Activated naive CD8-positive, alpha-beta T cell treated with anti-CD3 and anti-CD28 coated beads, Interleukin-2, amount 50 U/mL, for 24 hours (primary cell): ENCODE data around the gene DGKG.

ENCODE experiments used
- ATAC-seq: fragments of 150-1000 bp; cut with Tn5 transposase; one replicate; pipeline ENCODE4 v1.10.0; 2021
- DNase-seq: peaks from one replicate; pipeline ENCODE4 v3.0.0; 2021
- H3K27ac Mint-ChIP-seq: one replicate; pipeline ENCODE4 v1.8.0; 2021; ENCODE audit warnings: mild to moderate bottlenecking, mixed read lengths
- H3K27me3 Mint-ChIP-seq: one replicate; pipeline ENCODE4 v1.8.0; 2021; ENCODE audit warnings: mixed read lengths
- H3K36me3 Mint-ChIP-seq: one replicate; pipeline ENCODE4 v1.8.0; 2021; ENCODE audit warnings: low read depth, mixed read lengths
- H3K4me1 Mint-ChIP-seq: one replicate; pipeline ENCODE4 v1.8.0; 2021; ENCODE audit warnings: mixed read lengths
- H3K4me3 Mint-ChIP-seq: one replicate; pipeline ENCODE4 v1.8.0; 2021; ENCODE audit warnings: mild to moderate bottlenecking, moderate library complexity, mixed read lengths
- H3K9me3 Mint-ChIP-seq: one replicate; pipeline ENCODE4 v1.8.0; 2021; ENCODE audit warnings: mixed read lengths

Gene DGKG

DNA sequence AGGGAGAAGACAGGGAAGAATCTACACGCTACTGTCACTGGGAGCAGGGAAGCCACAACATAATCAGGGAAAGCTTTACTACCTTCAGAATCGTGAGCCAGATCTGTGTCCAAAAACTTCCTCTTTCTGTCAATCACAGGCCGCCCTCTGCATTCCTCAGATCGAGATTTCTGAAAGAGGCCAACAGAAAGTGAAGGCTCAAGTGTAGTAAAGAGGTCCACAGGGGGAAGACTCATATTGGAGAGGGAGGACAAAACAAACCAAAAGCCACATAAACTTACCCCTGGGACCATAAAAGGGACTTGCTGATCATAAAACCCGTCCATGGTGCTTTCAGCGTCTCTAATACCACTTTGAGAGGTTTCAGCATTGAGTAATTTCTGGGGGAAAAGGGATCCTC, 256.5 kb downstream of the DGKG start:
- Mint-ChIP-seq H3K27me3 (peaks cover 58% of the 10 kb centered on the region), H3K9me3 (no peaks in the 10 kb centered on the region), H3K27ac (no peak overlapping the region), H3K36me3 (peaks cover 3% of the 10 kb centered on the region), H3K4me1 (peaks cover 28% of the 10 kb centered on the region), H3K4me3 (no peak overlapping the region)
- ATAC-seq (no peak), DNase-seq (no peak)

DNA sequence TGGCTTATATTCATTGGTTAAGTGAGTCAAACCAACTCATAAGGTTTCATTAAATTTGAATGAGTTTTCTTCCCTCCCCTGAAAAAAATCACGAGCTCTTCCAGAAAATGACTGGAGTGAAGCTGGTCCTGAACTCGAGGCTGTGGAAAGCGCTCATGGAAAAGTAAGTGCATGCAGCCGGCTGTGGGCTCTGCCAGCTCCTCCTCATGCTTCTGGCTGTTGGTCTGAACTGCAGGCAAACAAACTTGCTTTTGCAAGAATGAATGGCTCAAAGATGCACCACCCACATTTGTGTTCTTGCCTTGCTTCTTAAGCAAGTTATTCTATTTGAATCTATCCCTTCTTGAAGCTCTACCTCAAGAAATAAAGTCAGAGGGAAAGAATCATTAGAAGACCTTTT, 259.3 kb downstream of the DGKG start:
- Mint-ChIP-seq H3K27ac (no peak overlapping the region), H3K4me1 (peaks cover 10% of the 10 kb centered on the region), H3K36me3 (no peaks in the 10 kb centered on the region), H3K4me3 (no peak overlapping the region), H3K27me3 (peaks cover 59% of the 10 kb centered on the region), H3K9me3 (no peaks in the 10 kb centered on the region)
- ATAC-seq (no peak), DNase-seq (no peak)

DNA sequence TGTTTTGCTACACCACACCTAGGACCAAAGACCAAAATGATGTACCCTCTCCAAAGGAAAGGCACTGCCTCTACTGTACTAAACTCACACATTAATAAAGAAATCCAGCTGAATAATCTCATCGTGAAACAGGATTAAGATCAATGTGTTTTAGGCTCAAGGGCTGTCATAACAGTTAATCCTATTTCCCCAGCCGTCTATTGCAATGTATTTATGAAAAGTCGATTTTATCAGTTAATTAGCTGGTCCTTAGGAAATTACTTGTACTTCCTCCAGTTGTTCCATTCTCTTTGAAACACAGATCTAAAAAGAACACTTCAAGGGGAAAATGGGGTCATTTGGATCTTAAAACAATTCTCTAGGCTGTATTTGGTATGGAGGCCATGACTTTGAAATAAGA, 261.6 kb downstream of the DGKG start:
- DNase-seq (no peak), ATAC-seq (no peak)
- Mint-ChIP-seq H3K4me1 (peaks cover 2% of the 10 kb centered on the region), H3K9me3 (no peaks in the 10 kb centered on the region), H3K36me3 (no peaks in the 10 kb centered on the region), H3K4me3 (no peak overlapping the region), H3K27ac (no peak overlapping the region), H3K27me3 (peaks cover 58% of the 10 kb centered on the region)

DNA sequence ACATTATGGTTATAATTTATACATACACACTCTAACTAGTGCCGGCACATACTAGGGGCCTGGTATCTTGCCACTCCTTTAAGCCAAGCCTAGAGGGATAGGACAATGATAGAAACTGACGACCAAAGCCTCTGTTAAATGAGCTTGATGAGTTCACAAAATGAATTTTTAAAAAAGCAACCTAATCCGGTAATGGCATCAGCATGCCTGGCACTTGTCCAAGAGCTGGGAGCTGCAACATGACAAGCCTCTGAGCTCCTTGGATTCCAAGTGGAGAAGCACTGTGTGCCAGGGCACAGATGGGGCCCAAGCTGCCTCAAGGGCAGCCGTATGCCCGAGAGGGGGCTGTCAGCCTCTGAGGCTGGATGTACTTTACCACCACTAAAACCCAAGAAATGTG, 262.9 kb downstream of the DGKG start:
- Mint-ChIP-seq H3K4me3 (no peak overlapping the region), H3K27ac (no peak overlapping the region), H3K27me3 (peaks cover 64% of the 10 kb centered on the region), H3K9me3 (no peaks in the 10 kb centered on the region), H3K36me3 (no peaks in the 10 kb centered on the region), H3K4me1 (peaks cover 2% of the 10 kb centered on the region)
- DNase-seq (no peak), ATAC-seq (no peak)

DNA sequence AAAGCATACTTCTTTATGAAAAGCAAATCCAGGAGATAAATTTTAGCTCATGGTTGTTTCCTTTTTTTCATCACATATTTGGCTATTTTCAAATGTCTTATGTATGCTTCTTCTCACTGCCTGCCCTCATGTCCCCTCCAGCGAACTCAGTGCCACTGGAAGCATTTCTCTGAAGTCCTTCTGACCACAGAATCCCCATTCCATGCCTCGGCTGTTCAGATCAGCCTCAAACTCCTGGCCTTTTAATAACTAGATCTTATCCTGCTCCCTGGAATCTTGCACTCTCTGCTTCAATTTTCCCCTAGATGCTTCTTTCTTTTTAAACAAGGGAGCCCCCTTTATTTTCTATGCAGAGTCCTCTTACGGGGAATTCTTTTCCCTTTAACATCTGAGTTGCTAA, 263.3 kb downstream of the DGKG start:
- no peak overlapping the region for H3K4me3 Mint-ChIP-seq
- peaks cover 2% of the 10 kb centered on the region for H3K4me1 Mint-ChIP-seq
- DNase-seq (no peak), ATAC-seq (no peak)
- no peaks in the 10 kb centered on the region for H3K36me3 Mint-ChIP-seq
- H3K27me3 Mint-ChIP-seq: peaks cover 69% of the 10 kb centered on the region
- no peak overlapping the region for H3K27ac Mint-ChIP-seq
- H3K9me3 Mint-ChIP-seq: no peaks in the 10 kb centered on the region

- Mint-ChIP-seq H3K27me3 (peaks cover 67% of the 10 kb centered on the region), H3K27ac (no peak overlapping the region), H3K9me3 (no peaks in the 10 kb centered on the region), H3K4me3 (peak overlapping the region; percentile 46), H3K36me3 (no peaks in the 10 kb centered on the region), H3K4me1 (peaks cover 2% of the 10 kb centered on the region)
- DNase-seq (no peak), ATAC-seq (no peak)
Measured at GRCh38 chr3:186097663-186098451, 264.2 kb downstream of the DGKG start.

DNA sequence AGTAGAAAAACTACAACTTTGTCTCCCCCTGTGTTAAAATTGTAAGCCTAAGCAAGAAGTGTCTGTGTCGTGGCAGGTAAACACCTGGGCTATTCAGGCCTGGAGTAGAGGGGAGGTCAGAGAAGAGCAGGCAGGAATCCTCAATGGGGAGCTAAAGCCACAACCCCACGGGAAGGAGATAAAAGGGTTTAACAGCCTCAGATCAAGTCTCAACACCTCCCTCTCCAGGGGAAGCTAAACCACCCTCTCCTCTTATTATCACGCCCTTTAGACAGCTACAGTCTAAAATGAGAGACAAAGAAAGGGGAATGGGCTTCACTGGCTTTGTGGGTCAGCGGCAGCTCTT, 264.7 kb downstream of the DGKG start:
- H3K4me3 Mint-ChIP-seq: no peak overlapping the region

More for the DNA sequence above, 264.7 kb downstream of the DGKG start:
- Mint-ChIP-seq H3K27me3 (peaks cover 65% of the 10 kb centered on the region), H3K36me3 (no peaks in the 10 kb centered on the region), H3K27ac (no peak overlapping the region), H3K9me3 (no peaks in the 10 kb centered on the region), H3K4me1 (peaks cover 2% of the 10 kb centered on the region)
- ATAC-seq: no peak
- DNase-seq: no peak
